Myocyte (in vitro differentiated cells): ENCODE data around the gene NEDD4L. TPM values are rescaled to one million over a fixed set of nuclear protein-coding genes. Genes with fewer than 3 reads are reported as not detected.
A peak's percentile ranks its signal among the peaks of the same experiment; 100 is the strongest.
"Not testable (repeated sequence)": the region's sequence is repeated elsewhere in the genome, so short reads cannot be mapped to it uniquely, and the experiment has no call there.

ENCODE experiments used
- DNase-seq: peaks from one replicate; pipeline ENCODE4 v3.0.0-alpha.2; 2012; ENCODE audit warnings: low read depth
- total RNA-seq: library from RNA; depleted of rRNA; stranded (reverse); fragments of >200 nt; gene quantifications from 2 replicates; pipeline ENCODE4 v1.2.3, GENCODE V29; 2014

The NEDD4L gene
- total RNA-seq, 1 donor from 2014 or later, result 31.7 TPM

DNA sequence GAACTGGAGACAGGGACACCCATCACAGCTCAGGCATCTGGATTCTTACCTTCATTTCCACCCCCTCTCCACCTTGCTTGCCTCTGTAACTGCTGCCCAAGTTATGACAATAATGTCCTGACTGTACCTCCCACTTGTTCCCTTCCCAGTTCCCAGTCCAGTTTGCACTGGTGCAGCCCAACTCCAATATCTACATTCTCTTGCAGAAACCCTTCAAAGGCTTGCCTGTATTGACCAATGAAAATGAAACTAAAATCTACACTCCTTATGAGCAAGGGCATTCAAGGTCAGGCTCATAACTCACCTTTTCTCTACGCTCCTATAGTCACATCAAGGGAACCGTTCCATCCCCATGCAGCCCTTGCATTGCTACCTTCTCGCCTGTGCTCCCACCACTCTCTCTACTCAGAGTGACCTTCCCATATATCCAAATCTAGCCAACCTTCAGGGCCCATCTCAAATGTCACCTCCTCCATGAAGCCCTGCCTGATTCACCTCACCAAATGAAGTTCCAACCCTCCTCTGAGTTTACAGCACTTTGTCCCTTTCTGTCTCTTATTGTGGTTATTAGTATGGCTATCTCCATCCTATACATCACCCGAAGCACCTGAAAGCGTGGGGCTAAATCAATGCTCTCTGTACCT, 365.9 kb downstream of the NEDD4L start:
- DNase-seq, result no peak

DNA sequence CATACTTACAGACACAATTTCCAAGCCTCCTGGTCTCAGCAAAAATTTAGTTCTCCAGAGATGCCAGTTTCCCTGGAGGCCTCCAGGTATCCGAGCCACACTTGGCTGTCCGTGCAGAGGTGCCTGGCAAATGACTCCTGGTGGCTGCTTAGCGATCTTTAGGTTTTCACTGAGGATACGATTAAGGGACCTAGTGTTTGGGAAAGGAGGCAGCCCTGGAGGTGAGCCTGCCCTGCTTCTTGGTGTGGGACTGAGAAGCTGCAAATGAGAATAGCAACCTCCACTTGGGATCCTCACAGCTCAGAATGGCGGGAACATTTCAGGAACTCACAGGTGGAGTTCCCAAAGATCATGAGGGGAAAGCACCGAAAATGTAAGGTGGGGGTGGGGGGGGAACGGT, 367.3 kb downstream of the NEDD4L start:
- DNase-seq, result no peak

DNA sequence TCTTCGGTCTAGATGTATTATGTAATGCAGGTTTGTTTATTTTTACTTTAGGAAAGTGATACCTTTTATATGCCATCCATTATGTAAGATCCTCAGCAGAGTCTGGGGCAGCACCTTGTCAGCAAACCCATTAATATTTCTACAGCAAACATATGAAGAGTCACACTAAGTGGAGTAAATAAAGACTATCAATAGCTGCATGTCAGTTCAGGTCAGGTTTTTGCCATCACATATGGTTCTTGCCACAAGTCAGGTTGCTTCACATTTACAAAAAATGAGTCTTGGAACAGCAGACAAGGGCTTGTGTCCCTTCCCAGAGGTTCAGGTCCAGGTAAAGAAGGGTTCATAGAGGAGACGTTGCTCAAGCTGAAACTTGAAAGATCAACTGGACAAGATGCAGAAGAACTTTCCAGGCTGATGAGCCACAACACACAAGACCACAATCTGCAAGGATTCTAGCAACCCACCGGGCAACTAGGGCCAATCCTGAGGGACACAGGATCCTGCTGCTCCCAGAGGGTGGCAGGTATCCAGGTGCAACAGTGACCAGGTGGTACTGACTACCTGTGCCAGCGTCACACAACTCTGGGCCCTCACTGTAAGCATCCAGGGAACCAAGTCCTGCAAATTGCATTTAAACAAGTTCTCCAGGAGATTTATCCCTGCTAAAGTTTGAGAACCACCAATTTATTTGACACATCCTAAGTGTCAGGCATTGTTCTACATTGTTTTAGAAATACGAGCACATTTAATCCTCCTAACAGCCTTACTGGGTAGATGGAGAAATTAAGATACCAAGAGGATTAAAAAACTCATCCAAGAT, 369.0 kb downstream of the NEDD4L start:
- no peak for DNase-seq

DNA sequence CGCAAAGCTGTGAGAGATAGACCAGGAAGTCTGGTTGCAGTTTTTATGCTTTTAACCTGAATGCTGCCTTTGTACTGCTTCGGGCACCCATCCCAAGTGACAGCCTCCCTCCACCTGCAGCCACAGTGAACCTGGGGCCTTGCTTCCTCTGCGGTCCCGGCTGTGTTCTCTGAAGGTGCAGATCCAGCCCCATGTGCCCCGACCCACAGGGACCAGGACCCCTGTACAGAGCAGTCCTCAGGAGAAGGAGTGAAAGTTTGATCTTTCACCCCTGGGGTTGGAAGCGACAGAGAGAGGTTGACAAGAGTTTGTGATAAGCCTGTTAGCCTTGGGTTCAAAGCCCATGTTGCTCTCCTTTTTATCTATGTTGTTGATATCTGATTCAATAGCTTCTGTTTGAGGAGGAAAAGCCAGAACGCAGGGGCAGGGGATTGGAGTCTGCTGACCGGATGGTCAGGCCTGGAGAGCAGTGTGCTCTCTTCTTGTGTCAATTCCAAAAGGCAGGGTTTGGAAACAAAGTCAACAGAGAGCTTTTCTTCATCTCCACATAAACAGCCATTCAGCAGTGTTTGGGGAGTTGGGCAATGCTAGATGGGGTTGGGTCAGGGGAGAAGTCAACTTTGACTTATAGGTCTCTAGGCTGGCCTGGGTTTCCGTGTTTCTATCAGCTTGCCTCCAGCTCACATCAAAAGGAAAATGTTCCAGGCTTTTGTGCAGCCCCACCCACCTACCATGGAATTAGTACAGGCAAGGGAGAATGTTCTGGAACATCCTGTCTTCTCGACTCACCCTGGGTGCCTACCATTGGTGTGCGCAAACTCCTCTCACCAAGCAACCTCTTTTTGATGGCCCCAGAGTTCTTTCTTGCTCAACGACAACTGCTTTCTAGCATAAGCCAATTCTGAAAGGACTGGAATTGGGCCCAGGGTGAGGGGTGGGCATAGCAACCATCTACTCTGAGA, 369.9 kb downstream of the NEDD4L start:
- no peak for DNase-seq

DNA sequence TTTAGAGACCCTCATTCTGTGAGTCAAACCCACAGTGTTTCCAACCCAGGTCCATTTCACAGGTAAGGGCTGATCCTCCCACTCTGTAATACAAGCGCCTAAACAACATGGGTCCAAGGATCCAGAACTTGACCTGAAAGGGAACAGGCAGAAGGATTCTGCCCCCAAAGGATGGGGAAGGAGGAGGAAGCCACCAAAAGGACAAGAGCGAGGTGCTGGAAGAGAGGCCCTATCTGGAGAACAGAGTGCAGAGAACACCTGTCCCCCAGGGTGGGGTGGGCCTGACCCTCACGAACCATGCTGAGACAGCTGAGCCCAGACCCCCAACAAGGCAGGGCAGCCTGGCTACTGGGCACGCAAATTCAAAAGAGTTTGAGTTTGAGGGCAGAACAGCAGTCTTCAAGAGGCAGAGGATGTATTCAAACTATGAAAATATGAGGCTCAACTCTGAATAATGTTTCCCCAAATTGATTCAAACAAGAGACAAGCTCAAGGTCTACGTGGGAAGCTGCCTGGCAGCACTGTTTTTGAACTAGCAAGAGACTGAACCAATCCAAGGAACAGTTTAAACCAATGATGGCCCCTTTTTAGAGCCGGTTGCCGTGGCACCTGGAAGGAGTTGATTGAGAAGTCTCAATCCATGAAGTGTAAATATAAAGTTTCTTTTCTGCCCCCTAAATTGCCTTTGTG, 372.1 kb downstream of the NEDD4L start:
- DNase-seq, result no peak

GRCh38 chr18:58416704-58417683, 373.0 kb downstream of the NEDD4L start:
- DNase-seq, result peak; percentile 78

- DNase-seq, result no peak
These were observed 373.7 kb downstream of the NEDD4L start for GRCh38 chr18:58417752-58418151.

GRCh38 chr18:58418361-58418760, 374.3 kb downstream of the NEDD4L start:
- DNase-seq, result no peak

GRCh38 chr18:58419587-58420199, 375.7 kb downstream of the NEDD4L start:
- no peak for DNase-seq

DNA sequence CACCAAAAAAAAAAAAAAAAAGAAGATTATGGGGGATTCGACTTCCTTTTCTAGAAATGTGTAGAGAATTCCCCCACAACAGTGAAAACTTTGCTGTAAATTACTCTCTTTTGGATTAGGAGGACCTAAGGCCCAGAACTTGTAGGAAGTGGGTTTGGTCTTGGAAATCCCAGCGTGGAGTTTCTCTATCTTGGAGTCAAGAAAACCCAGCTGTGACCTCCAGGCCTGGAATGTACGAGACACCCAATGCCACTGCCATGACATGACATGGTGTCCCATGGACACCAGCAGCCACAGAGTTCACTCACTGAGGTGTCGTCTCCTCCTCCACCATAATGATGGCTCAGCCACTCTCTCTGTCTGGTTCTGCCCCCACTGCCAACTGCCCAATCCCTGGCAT, 382.6 kb downstream of the NEDD4L start:
- peak; percentile 45 for DNase-seq

- no peak for DNase-seq
These were observed 383.3 kb downstream of the NEDD4L start for GRCh38 chr18:58427321-58427720.

GRCh38 chr18:58429442-58429841, 385.4 kb downstream of the NEDD4L start:
- no peak for DNase-seq

- no peak for DNase-seq
These were observed 387.2 kb downstream of the NEDD4L start for GRCh38 chr18:58431215-58431614.

GRCh38 chr18:58432050-58432727, 388.2 kb downstream of the NEDD4L start:
- no peak for DNase-seq

DNA sequence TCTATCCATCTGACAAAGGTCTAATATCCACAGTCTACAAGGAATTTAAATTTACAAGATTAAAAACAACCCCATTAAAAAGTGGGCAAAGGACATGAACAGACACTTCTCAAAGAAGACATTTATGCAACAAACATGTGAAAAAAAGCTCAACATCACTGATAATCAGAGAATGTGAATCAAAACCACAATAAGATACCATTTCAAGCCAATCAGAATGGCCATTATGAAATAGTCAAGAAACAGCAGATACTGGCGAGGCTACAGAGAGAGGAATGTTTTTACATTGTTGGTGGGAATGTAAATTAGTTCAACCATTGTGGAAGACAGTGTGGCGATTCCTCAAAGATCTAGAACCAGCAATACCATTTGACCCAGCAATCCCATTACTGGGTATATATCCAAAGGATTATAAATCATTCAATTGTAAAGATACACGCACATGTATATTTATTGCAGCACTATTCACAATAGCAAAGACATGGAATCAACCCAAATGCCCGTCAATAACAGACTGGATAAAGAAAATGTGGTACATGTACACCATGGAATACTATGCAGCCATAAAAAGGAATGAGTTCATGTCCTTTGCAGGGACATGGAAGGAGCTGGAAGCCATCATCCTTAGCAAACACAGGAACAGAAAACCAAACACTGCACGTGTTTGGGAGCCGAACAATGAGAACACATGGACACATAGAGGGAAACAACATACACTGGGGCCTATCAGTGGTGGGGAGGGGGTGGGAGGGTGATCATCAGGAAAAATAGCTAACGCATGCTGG, 391.4 kb downstream of the NEDD4L start:
- DNase-seq, result not testable (repeated sequence)

GRCh38 chr18:58438161-58438957, 394.3 kb downstream of the NEDD4L start:
- DNase-seq, result peak; percentile 28

GRCh38 chr18:58438958-58439300, 394.9 kb downstream of the NEDD4L start:
- no peak for DNase-seq
